ENCODE data around the gene ADAMTS14.

The ADAMTS14 gene

GRCh38 chr10:70693619-70694335, 21.5 kb downstream of the ADAMTS14 start:
- no peak for DNase-seq (ENCODE audit: low read depth in 3 of 3)

- DNase-seq (ENCODE audit: low read depth in 3 of 3), result no peak
These were observed 22.3 kb downstream of the ADAMTS14 start for GRCh38 chr10:70694418-70695141.

- DNase-seq (ENCODE audit: low read depth in 3 of 3), result no peak
These were observed 23.1 kb downstream of the ADAMTS14 start for GRCh38 chr10:70695241-70696030.

GRCh38 chr10:70698211-70698610, 25.9 kb downstream of the ADAMTS14 start:
- no peak for DNase-seq (ENCODE audit: low read depth in 3 of 3)

GRCh38 chr10:70699063-70699658, 26.9 kb downstream of the ADAMTS14 start:
- no peak for DNase-seq (ENCODE audit: low read depth in 3 of 3)

- no peak for DNase-seq (ENCODE audit: low read depth in 3 of 3)
These were observed 27.4 kb downstream of the ADAMTS14 start for GRCh38 chr10:70699659-70700174.

GRCh38 chr10:70702190-70702763, 30.0 kb downstream of the ADAMTS14 start:
- no peak for DNase-seq (ENCODE audit: low read depth in 3 of 3)

- DNase-seq (ENCODE audit: low read depth in 3 of 3), result no peak
These were observed 31.9 kb downstream of the ADAMTS14 start for GRCh38 chr10:70704211-70704610.

- DNase-seq (ENCODE audit: low read depth in 3 of 3), result no peak
These were observed 33.0 kb downstream of the ADAMTS14 start for GRCh38 chr10:70705121-70705861.

- no peak for DNase-seq (ENCODE audit: low read depth in 3 of 3)
These were observed 38.9 kb downstream of the ADAMTS14 start for GRCh38 chr10:70711177-70711576.

GRCh38 chr10:70711911-70712310, 39.6 kb downstream of the ADAMTS14 start:
- no peak for DNase-seq (ENCODE audit: low read depth in 3 of 3)

GRCh38 chr10:70714245-70714644, 41.9 kb downstream of the ADAMTS14 start:
- no peak for DNase-seq (ENCODE audit: low read depth in 3 of 3)

- no peak for DNase-seq (ENCODE audit: low read depth in 3 of 3)
These were observed 42.6 kb downstream of the ADAMTS14 start for GRCh38 chr10:70714951-70715350.

- DNase-seq (ENCODE audit: low read depth in 3 of 3), result peak in 1 of 3 experiments; percentile 18
These were observed 43.8 kb downstream of the ADAMTS14 start for GRCh38 chr10:70715853-70716795.

- no peak for DNase-seq (ENCODE audit: low read depth in 3 of 3)
These were observed 50.6 kb downstream of the ADAMTS14 start for GRCh38 chr10:70722820-70723424.

- no peak for DNase-seq (ENCODE audit: low read depth in 3 of 3)
These were observed 51.5 kb downstream of the ADAMTS14 start for GRCh38 chr10:70723771-70724170.

GRCh38 chr10:70726909-70727495, 54.7 kb downstream of the ADAMTS14 start:
- DNase-seq (ENCODE audit: low read depth in 3 of 3), result no peak

GRCh38 chr10:70728328-70728727, 56.0 kb downstream of the ADAMTS14 start:
- no peak for DNase-seq (ENCODE audit: low read depth in 3 of 3)
